GM21529 (cell line): ENCODE data around the gene FBN1.
A peak's percentile ranks its signal among the peaks of the same experiment; 100 is the strongest.

ENCODE experiments used
- ATAC-seq: cut with Tn5 transposase; IDR thresholded peaks from one replicate; pipeline ENCODE4 v1.9.1; 2021; ENCODE audit not compliant: unreplicated experiment

Gene FBN1

GRCh38 chr15:48653216-48653615, 7.7 kb upstream of the FBN1 start:
- no peak for ATAC-seq

- no peak for ATAC-seq
Observed at GRCh38 chr15:48652510-48653076, 7.1 kb upstream of the FBN1 start.

- no peak for ATAC-seq
Observed at GRCh38 chr15:48650931-48651330, 5.4 kb upstream of the FBN1 start.

GRCh38 chr15:48647962-48648361, 2.5 kb upstream of the FBN1 start:
- no peak for ATAC-seq

- no peak for ATAC-seq
Observed at GRCh38 chr15:48646331-48646730, 822 bp upstream of the FBN1 start.

GRCh38 chr15:48644827-48645557, 517 bp downstream of the FBN1 start:
- ATAC-seq = peak; percentile 53

- no peak for ATAC-seq
Observed at GRCh38 chr15:48644467-48644826, 1.1 kb downstream of the FBN1 start.

GRCh38 chr15:48643776-48644466, 1.6 kb downstream of the FBN1 start:
- ATAC-seq = no peak

- no peak for ATAC-seq
Observed at GRCh38 chr15:48643206-48643605, 2.3 kb downstream of the FBN1 start.

GRCh38 chr15:48642795-48643194, 2.7 kb downstream of the FBN1 start:
- no peak for ATAC-seq

- ATAC-seq = no peak
Observed at GRCh38 chr15:48641416-48641815, 4.1 kb downstream of the FBN1 start.

GRCh38 chr15:48638963-48639362, 6.5 kb downstream of the FBN1 start:
- no peak for ATAC-seq

GRCh38 chr15:48637639-48638038, 7.9 kb downstream of the FBN1 start:
- no peak for ATAC-seq

- ATAC-seq = no peak
Observed at GRCh38 chr15:48636511-48636910, 9.0 kb downstream of the FBN1 start.

- ATAC-seq = no peak
Observed at GRCh38 chr15:48634893-48635292, 10.6 kb downstream of the FBN1 start.

- ATAC-seq = no peak
Observed at GRCh38 chr15:48634096-48634495, 11.4 kb downstream of the FBN1 start.

- ATAC-seq = no peak
Observed at GRCh38 chr15:48632651-48633050, 12.9 kb downstream of the FBN1 start.

- ATAC-seq = no peak
Observed at GRCh38 chr15:48631176-48631770, 14.2 kb downstream of the FBN1 start.

GRCh38 chr15:48630245-48630644, 15.3 kb downstream of the FBN1 start:
- ATAC-seq = no peak

- no peak for ATAC-seq
Observed at GRCh38 chr15:48628832-48629231, 16.7 kb downstream of the FBN1 start.

GRCh38 chr15:48627260-48627940, 18.1 kb downstream of the FBN1 start:
- ATAC-seq = no peak
